8988T (cell line): ENCODE data around the gene CEP192.

Source experiments
- DNase-seq: peaks from one replicate; pipeline ENCODE4 v3.0.0; 2011

The CEP192 gene

DNA sequence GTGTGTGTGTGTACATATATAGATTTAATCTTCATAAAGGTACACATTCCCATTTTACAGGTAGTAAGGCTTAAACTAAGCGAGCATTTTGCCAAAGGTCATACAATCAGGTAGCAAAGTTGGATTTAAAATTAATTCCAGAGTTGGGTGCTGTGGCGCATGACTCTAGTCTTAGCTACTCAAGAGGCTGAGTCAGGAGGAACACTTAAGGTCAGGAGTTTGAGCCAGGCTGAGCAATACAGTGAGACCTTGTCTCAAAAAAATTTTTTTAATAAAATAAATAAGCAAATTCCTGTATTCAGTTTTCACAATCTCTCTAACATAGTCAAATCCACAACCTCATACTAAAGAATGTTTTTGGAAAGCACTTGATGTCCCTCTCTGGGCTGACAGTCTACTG lies 115.9 kb downstream of the CEP192 start:
- no peak for DNase-seq

- DNase-seq, result no peak
These were observed 117.2 kb downstream of the CEP192 start for GRCh38 chr18:13108330-13108729.

DNA sequence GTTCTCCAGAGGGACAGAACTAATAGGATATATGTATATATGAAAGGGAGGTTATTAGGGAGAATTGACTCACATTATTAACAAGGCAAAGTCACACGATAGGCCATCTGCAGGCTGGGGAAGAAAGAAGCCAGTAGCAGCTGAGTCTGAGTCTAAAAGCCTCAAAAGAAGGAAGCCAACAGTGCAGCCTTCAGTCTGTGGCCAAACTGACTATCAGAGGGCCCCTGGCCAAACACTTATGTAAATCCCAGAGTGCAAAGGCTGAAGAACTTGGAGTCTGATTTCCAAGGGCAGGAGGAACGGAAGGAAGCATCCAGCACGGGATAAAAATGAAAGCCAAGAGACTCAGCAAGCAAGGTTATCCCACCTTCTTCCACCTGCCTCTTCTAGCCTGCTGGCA lies 119.4 kb downstream of the CEP192 start:
- no peak for DNase-seq

- DNase-seq, result no peak
These were observed 121.8 kb downstream of the CEP192 start for GRCh38 chr18:13112982-13113381.

- no peak for DNase-seq
These were observed 129.1 kb downstream of the CEP192 start for GRCh38 chr18:13120255-13120654.

DNA sequence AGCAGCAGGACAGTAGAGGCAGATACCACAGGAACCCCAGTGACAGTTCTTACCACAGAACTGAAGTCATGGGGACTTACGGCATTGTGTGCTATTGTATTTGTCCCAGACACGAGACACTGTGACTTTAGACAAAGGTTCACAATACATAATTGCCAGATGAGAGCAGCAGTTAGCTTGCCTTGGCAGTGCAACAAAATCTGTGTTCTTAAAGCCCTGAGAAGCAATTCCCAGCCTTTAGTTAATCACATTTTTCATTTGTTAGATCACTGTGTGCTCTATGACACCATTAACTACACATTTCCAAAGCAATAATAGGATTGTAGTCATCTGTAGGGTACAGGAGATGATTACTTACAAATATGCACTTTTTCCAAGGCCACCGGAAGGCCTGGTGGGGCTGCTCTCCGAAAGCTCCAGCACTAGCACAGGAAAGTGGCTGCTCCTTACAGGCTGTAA lies 129.8 kb downstream of the CEP192 start:
- no peak for DNase-seq

DNA sequence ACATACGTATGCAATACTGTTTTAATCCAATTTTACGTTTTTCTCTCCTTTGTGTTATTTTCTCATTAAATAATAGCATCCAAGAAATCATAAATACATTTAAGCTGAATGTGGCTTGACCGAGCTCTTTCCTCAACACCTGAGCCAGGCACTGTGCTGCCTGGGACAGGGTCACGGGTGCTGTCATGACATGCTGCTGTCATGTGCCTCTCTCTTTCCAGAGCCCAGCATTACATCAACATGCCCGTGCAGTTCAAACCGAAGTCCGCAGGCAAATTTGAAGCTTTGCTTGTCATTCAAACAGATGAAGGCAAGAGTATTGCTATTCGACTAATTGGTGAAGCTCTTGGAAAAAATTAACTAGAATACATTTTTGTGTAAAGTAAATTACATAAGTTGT lies 133.2 kb downstream of the CEP192 start:
- DNase-seq, result no peak

DNA sequence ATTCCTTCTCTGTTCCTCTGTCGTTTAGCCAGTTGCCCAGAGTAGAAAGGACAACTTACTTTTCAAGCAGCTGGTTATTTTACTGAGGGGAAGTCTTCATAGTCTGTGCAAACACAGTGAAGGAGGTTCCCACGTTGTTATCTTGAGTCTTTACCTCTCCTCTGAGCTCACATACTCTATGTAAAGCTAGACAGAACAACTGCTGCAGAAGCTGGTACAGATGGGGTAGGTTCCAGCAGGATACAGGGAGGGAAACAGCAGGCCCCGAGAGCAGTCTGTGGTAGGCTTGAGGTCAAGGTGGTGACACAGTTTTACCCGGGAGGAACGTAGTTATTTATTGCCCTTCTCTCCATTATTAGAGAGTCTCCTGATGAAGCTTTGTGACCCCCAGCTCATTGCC lies 134.0 kb downstream of the CEP192 start:
- no peak for DNase-seq

DNA sequence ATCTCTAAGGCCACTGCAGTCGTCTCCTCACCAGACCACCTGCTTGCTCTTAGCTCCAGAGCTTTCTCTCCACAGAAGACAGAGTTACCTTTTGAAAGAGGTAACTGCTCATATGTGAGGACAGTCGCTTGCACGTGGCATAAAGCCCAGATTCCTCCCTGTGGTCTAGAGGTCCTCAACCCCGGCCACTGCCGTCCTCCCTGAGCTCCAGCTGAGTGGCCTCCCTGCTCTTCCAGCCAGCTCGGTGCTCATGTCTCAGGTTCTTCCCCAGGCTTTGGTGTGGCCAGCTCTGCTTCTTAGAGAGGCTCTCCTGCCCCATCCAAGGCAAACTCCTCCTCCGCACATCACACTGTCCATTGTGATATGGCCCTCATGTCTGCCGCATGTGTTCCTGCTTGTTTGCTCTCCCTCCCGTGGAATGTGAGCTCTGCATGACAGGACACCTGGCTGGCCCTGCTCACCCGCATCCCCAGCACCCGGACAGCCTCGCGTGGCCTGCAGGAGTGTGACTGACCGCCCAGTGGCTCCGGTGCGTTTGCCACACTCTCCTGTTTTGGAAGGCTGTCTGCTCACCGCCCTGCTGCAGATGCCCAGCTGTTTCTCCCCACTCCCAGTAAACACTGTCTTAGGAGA lies 135.9 kb downstream of the CEP192 start:
- DNase-seq, result no peak

- DNase-seq, result no peak
These were observed 140.1 kb downstream of the CEP192 start for GRCh38 chr18:13131283-13131682.

DNA sequence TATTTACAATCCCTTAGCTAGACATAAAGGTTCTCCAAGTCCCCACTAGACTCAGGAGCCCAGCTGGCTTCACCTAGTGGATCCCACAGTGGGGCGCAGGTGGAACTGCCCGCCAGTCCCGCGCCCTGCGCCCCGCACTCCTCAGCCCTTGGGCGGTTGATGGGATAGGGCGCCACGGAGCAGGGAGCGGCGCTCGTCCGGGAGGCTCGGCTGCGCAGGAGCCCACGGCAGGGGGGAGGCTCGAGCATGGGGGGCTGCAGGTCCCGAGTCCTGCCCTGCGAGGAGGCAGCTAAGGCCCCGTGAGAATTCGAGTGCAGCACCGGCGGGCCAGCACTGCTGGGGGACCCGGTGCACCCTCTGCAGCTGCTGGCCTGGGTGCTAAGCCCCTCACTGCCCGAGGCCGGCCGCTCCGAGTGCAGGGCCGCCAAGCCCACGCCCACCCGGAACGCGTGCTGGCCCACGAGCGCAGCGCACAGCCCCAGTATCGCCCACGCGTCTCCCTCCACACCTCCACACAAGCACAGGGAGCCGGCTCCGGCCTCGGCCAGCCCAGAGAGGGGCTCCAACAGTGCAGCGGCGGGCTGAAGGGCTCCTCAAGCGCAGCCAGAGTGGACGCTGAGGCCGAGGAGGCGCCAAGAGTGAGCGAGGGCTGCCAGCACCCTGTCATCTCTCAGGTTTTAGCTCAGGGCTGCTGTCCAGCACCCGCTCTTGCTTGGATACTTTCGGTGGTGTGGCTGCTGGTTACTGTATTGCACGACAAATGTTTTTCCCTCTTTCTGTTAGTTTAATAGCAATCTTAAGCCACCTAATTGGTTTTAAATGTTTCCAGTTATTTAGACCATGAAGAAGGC lies 143.6 kb downstream of the CEP192 start:
- DNase-seq, result no peak

DNA sequence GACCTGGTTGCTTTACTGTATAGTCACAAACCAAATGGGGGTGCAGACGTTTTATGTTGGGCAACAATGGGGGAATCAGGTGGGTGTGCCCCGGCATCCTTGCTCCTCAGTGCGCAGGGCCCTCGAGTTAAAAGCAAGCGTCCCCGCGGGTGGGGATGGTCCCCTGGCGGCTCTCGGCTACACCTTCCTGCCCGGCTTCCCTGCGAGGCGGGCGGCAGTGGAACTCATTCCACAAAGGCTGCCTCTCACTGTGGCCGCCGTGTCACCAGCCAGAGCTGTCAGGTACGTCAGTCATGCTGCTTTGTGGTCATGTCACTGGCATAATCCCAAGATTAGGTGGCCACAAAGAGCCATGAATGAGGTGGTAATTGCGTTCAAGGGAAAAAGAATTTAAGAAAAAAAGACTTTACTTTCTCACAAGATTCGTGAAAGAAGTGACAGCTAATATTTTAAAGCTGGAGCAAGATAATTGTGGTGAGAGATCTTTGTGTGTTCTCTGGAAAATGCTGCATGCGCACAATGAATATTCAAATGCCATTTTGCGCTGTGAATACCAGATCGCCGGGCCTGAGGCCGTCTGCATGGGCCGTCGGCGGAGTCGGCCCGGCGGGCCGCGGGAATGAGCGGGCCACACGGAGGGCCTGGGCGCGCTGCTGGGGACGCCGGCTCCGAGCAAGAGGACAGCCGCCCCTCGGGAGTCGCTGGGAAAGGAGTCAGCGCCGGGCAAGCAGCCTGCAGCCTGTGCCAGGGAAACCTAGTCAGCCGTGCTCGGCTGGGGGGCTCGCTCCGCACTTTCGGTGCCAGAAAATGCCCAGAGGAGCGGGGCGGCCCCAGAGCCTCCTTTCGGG lies 145.1 kb downstream of the CEP192 start:
- DNase-seq, result peak; percentile 81

DNA sequence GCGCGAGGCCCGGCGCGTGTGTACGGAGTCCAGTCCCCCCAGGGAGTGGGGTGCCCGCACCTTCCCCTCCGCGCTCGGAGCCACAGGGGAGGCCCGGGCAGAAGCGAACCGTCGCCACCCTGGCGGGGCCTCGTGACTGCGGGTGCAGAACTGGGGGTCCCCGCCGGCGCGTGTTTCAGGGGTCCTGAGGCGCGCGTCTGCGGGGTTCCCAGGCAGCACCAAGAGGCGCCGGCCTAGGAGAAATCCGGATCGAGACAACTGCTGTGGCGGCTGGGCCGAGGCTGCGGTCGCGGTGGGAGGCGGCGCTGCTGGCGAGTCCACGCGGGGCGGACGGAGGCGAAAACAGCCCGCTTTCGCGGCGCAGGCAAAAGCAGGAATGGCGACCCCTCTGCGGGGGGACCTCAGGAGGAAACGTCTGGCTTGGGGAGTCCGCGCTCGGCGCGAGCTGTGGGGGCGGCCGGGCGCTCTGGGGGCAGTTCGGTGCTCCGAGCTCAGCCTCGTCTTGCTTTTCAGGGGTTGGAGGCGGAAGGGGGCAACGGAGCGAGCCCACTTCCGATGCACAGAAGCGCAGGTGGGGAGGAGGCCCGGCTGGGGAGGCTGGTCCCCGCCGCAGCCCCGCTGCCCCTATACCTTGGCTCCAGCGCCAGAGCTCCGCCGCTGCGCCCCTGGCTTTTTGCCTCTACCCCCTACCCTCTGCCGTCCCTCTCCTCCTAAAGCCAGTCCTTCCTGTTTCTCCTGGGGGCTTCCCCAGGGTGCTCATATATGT lies 145.9 kb downstream of the CEP192 start:
- DNase-seq, result no peak

DNA sequence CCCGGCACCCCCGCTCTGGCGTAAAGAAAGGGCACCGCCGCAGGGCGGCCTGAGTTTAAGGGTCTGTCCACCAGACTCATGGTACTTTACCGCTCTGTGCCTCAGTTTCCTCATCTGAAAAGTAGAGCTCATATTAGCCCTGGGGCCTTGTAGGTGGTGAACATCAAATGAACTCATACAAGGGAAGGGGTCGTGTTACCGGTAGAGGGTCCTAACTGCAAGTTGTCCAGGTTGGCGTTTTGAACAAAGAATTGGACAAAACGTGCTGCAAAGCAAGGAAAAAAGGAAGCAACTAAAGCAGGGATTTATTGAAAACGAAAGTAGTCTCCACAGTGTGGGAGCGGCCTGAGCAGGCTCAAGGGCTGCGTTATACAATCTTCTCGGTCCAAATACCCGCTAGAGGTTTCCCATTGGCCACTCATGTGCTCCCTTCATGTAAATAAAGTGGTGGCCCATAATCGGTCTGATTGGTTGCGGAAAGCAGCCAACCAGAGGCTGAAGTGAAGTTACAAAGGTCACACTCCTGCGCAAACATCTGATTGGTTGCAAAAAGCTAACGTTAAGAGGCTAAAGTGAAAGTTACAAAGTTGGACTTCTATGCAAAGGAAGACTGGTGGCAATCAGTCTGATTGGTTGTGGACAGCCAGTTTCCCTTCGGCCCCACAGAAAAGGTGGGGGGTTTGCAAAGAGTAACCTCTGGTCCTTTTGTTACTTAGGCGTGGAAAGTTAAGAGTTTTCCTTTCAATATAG lies 146.7 kb downstream of the CEP192 start:
- peak; percentile 72 for DNase-seq

DNA sequence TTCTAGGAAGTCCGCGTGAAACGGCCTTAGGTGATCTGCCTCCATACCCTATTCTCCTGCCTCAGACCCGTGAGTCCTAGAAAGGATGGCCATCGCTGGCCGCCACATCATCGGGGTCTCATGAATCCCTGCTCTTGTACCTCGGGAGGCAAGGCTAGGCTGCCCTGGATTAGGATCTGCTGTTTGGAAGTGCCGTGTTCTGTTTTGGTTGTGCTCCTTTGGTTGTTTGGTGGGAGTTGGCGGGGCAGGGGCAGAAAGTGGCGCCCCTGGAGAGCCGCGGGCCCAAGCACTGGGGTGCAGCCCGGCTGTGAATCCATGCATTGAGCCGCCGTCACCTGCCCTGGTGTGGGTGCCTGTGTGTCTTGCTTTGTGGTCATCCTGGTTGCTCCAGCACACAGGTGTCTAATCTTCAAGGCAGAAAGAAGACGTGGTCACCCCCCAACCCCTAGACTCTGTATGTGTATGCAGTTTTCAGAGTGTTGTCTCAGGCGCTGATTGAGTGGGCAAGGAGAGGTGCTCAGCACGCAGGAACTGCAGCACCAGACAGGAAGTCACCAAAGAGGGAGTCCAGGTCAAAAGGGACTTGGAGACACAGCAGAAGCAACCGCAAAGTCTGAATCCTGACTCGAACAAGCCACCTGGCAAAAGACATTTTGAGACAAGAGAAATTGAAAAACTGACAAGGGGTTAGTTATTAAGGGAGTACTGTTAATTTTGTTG lies 147.4 kb downstream of the CEP192 start:
- DNase-seq, result no peak

GRCh38 chr18:13139885-13140450 lies 148.8 kb downstream of the CEP192 start:
- no peak for DNase-seq

DNA sequence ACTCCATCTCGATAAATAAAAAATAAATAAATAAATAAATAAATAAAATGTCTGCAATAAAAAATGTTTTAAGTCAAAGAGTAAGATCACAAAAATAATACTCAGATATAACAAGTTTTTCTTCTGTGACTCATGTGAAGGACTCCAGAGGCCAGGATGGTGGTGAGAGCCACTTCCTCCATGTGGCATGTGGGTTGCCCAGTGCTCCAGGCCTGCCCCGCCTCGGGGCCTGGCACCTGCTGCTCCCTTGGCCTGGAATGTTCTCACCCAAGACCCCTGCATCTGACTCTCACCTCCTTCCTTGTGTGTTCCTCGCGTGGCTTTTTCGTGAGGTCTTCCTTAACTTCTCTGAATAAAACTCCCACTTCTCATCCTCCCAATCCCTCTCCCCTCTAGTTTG lies 150.0 kb downstream of the CEP192 start:
- DNase-seq, result no peak

GRCh38 chr18:13145636-13146190 lies 154.6 kb downstream of the CEP192 start:
- DNase-seq, result no peak

DNA sequence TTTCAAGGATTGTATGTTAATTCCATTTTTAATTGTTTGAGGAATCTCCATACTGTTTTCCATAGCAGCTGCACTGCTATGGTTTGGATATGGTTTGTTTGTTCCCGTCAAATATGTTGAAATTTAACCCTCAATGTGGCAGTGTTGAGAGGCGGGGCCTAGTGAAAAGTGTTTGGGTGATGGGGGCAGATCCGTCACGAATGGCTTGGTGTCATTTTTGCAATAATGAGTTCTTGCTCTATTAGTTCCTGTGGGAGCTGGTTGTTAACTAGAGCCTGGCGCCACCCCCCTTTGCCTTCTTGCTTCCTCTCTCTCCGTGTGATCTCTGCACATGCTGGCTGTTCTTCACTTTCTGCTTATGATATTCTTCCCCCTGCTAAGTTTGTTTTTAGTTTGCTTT lies 156.0 kb downstream of the CEP192 start:
- no peak for DNase-seq

DNA sequence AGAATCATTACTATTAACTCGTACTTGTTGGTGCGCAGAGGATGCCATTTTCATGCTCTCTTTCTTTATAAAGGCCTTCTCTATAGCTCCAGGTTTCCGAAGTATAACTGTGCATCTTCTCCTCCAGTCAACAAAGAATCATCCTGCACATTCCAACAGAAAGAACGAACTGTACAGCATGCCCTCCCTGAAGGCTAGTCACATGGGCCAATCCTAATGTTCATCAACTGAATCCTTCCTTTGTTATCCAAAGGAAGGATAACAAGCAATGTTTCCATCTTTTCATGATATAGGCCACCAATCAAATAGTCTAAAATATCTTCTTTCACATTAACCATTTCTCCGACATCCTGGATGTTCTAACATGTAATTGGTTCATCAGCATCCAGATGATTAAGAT lies 160.5 kb downstream of the CEP192 start:
- DNase-seq, result no peak

DNA sequence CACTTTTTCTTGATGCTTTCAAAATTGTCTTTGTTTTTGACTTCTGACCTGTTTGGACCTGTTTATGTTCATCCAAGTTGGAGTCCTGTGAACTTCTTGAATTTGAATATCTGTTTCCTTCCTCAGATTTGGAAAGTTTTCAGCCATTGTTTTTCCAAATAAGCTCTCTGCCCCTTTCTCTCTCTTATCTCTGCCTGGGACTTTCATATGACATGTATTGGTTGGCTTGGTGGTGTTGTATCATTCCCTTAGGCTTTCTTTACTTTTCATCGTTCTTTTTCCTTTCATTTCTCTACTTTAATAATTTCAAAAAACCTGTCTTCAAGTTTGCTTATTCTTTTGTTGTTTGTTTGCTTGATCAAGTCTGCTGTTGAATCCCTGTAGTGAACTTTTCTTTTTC lies 167.3 kb downstream of the CEP192 start:
- no peak for DNase-seq
